ENCODE results near the gene HYAL3.
A peak's percentile ranks its signal among the peaks of the same experiment; 100 is the strongest.

HYAL3 gene

GRCh38 chr3:50327943-50328691, 28.9 kb upstream of the HYAL3 start, which contains the start of gene TUSC2:
TUSC2 (minus strand) TSS chr3:50328223; CDS start chr3:50328099, 124 bp downstream.
- DNase-seq, result peak; percentile 95

- no peak for DNase-seq
These were observed 27.9 kb upstream of the HYAL3 start for GRCh38 chr3:50327129-50327528.

GRCh38 chr3:50326182-50326541, 27.0 kb upstream of the HYAL3 start:
- DNase-seq, result no peak

GRCh38 chr3:50325497-50326181, 26.4 kb upstream of the HYAL3 start:
- DNase-seq, result no peak

- DNase-seq, result no peak
These were observed 25.9 kb upstream of the HYAL3 start for GRCh38 chr3:50325113-50325480.

- peak; percentile 70 for DNase-seq
These were observed 25.3 kb upstream of the HYAL3 start for GRCh38 chr3:50324351-50325112.

- no peak for DNase-seq
These were observed 24.5 kb upstream of the HYAL3 start for GRCh38 chr3:50323614-50324199.

- DNase-seq, result no peak
These were observed 23.9 kb upstream of the HYAL3 start for GRCh38 chr3:50323092-50323600.

- no peak for DNase-seq
These were observed 23.3 kb upstream of the HYAL3 start, which contains the start of gene HYAL2 for GRCh38 chr3:50322386-50323091. HYAL2 (minus strand) TSS chr3:50322745; CDS start chr3:50320489, 2,256 bp downstream.

GRCh38 chr3:50322115-50322385, 22.8 kb upstream of the HYAL3 start:
- no peak for DNase-seq

- DNase-seq, result peak; percentile 86
These were observed 22.3 kb upstream of the HYAL3 start for GRCh38 chr3:50321336-50322114.

- DNase-seq, result no peak
These were observed 21.7 kb upstream of the HYAL3 start for GRCh38 chr3:50320853-50321335.

GRCh38 chr3:50319894-50320625, 20.9 kb upstream of the HYAL3 start:
- DNase-seq, result no peak

- DNase-seq, result no peak
These were observed 20.1 kb upstream of the HYAL3 start for GRCh38 chr3:50319181-50319893.

GRCh38 chr3:50318615-50319014, 19.4 kb upstream of the HYAL3 start:
- DNase-seq, result no peak

- DNase-seq, result no peak
These were observed 19.0 kb upstream of the HYAL3 start for GRCh38 chr3:50318163-50318562.

- no peak for DNase-seq
These were observed 18.1 kb upstream of the HYAL3 start for GRCh38 chr3:50317300-50317699.

GRCh38 chr3:50316657-50317242, 17.5 kb upstream of the HYAL3 start:
- DNase-seq, result peak; percentile 80

- no peak for DNase-seq
These were observed 15.6 kb upstream of the HYAL3 start for GRCh38 chr3:50314816-50315215.

GRCh38 chr3:50314342-50314741, 15.1 kb upstream of the HYAL3 start:
- DNase-seq, result no peak

Data from CD4-positive, alpha-beta T cell treated with Interleukin-12 subunit alpha and Interleukin-12 subunit beta, for 1 hour (primary cell).